ENCODE measurements around the gene ACSL1.
A peak's percentile ranks its signal among the peaks of the same experiment; 100 is the strongest.
"Not testable (repeated sequence)": the region's sequence is repeated elsewhere in the genome, so short reads cannot be mapped to it uniquely, and the experiment has no call there.

The ACSL1 gene

GRCh38 chr4:184784628-184785257 lies 41.0 kb downstream of the ACSL1 start:
- DNase-seq: peak; percentile 78

GRCh38 chr4:184782731-184783373 lies 42.9 kb downstream of the ACSL1 start:
- no peak for DNase-seq

- DNase-seq: not testable (repeated sequence)
Observed at GRCh38 chr4:184779160-184779559, 46.6 kb downstream of the ACSL1 start.

GRCh38 chr4:184778325-184778724 lies 47.4 kb downstream of the ACSL1 start:
- DNase-seq: no peak

- DNase-seq: no peak
Observed at GRCh38 chr4:184776821-184777220, 48.9 kb downstream of the ACSL1 start.

- no peak for DNase-seq
Observed at GRCh38 chr4:184775854-184776555, 49.8 kb downstream of the ACSL1 start.

GRCh38 chr4:184774152-184774551 lies 51.6 kb downstream of the ACSL1 start:
- DNase-seq: no peak

- DNase-seq: no peak
Observed at GRCh38 chr4:184771416-184771815, 54.4 kb downstream of the ACSL1 start.

GRCh38 chr4:184769141-184769765 lies 56.5 kb downstream of the ACSL1 start:
- DNase-seq: no peak

GRCh38 chr4:184768296-184768695 lies 57.5 kb downstream of the ACSL1 start:
- DNase-seq: no peak

GRCh38 chr4:184766446-184766845 lies 59.3 kb downstream of the ACSL1 start:
- no peak for DNase-seq

GRCh38 chr4:184765473-184766340 lies 60.1 kb downstream of the ACSL1 start:
- DNase-seq: no peak

GRCh38 chr4:184764601-184765000 lies 61.2 kb downstream of the ACSL1 start:
- no peak for DNase-seq

- DNase-seq: no peak
Observed at GRCh38 chr4:184763150-184763780, 62.5 kb downstream of the ACSL1 start.

- DNase-seq: no peak
Observed at GRCh38 chr4:184762100-184762499, 63.7 kb downstream of the ACSL1 start.

GRCh38 chr4:184760681-184761080 lies 65.1 kb downstream of the ACSL1 start:
- no peak for DNase-seq

- no peak for DNase-seq
Observed at GRCh38 chr4:184757810-184758209, 68.0 kb downstream of the ACSL1 start.

GRCh38 chr4:184756399-184756798 lies 69.4 kb downstream of the ACSL1 start:
- DNase-seq: no peak

GRCh38 chr4:184755278-184755677 lies 70.5 kb downstream of the ACSL1 start:
- no peak for DNase-seq

GRCh38 chr4:184752496-184753275 lies 73.1 kb downstream of the ACSL1 start:
- no peak for DNase-seq

- no peak for DNase-seq
Observed at GRCh38 chr4:184751585-184751956, 74.2 kb downstream of the ACSL1 start.

All from DMS 273 treated with DMSO at 0.1 percent for 48 hours (cell line).